GM13977 (cell line): ENCODE results near the gene SMIM24.

Source experiments
- DNase-seq: peaks from one replicate; pipeline ENCODE4 v3.0.0; 2012; ENCODE audit warnings: low spot score
- in situ Hi-C: fragments of 300-500 bp; cut with MboI; formaldehyde crosslinking; loops from one replicate; pipeline ENCODE4 v1.12.0; 2022; ENCODE audit warnings: low sequenced_read_pairs, low pct_unique_long_range_greater_than_20kb, mixed read lengths, inconsistent platforms; ENCODE audit not compliant: unreplicated experiment
- TF ChIP-seq, protein P1 (sequence below): IDR thresholded peaks from 2 replicates; pipeline ENCODE4 v1.5.1; 2012; ENCODE audit warnings: mild to moderate bottlenecking, control low read depth; ENCODE audit not compliant: insufficient read depth; ENCODE audit errors: extremely low read depth, missing control alignments

SMIM24 gene

DNA sequence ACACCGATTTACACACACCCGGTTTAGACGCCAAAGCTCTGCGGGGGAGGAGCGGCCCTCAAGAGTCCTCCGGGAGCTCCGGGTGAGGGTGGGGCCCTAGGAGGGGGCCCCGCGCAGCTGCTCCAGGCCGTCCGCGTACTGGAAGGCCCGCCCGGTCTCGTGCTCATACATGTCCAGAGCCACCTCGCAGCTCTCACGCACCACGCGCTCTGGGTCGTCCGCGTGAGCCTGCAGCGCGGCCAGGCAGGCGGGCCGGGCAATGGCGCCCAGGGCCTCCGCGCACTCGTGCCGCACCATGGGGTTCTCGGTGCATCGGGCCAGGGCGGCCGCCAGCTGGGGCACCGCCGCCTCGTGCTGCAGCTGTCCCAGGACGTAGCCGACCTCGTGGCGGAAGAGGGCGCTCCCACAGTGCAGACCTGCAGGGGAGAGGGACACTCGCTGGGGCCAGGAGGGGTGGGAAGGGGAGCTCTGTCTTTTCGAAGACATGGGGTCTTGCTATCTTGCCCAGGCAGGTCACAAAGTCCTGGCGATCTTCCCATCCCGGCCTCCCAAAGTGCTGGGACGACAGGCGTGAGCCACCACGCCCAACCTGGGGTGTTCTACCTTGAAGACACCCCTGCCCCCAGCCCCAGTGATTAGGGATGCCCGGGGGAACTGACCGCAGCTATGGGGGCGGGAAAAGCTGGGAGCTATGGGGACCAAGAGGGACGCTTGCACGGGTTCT, 11.2 kb upstream of the SMIM24 start:
- in situ Hi-C loops, result loop anchor here (25.0 kb wide), 1 partner anchor 529 kb away; no protein-coding TSS in a partner anchor
- TF ChIP-seq, protein P1, sequence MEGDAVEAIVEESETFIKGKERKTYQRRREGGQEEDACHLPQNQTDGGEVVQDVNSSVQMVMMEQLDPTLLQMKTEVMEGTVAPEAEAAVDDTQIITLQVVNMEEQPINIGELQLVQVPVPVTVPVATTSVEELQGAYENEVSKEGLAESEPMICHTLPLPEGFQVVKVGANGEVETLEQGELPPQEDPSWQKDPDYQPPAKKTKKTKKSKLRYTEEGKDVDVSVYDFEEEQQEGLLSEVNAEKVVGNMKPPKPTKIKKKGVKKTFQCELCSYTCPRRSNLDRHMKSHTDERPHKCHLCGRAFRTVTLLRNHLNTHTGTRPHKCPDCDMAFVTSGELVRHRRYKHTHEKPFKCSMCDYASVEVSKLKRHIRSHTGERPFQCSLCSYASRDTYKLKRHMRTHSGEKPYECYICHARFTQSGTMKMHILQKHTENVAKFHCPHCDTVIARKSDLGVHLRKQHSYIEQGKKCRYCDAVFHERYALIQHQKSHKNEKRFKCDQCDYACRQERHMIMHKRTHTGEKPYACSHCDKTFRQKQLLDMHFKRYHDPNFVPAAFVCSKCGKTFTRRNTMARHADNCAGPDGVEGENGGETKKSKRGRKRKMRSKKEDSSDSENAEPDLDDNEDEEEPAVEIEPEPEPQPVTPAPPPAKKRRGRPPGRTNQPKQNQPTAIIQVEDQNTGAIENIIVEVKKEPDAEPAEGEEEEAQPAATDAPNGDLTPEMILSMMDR, result no peak
- DNase-seq, result no peak

DNA sequence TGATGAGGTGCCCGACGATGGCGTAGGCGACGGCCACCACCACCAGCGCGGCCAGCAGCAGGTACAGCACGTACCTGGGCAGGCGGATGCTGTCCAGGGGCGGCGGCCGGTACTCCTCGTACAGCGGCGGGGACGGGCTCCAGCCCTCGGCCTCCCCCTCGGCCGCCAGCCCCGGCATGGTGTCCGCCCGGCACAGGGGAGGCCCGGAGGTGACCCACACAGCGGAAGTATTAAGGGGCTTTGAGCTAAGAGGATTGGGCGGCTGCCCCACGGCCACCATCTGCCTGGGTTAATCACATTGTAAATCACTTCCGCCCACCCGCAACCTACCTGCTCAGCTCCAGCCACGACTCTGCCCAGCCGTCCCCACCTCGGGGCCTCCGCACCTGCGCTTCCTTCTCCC, 2.9 kb upstream of the SMIM24 start, which contains the start of gene SMIM44:
TSS of gene SMIM44 (minus strand) at position 216 of the 403 bp plus-strand sequence. CDS start at position 178, 38 bp downstream.
- in situ Hi-C loops, result loop anchor here (25.0 kb wide), 1 partner anchor 521 kb away; no protein-coding TSS in a partner anchor
- DNase-seq, result no peak
- TF ChIP-seq, protein P1, result no peak

DNA sequence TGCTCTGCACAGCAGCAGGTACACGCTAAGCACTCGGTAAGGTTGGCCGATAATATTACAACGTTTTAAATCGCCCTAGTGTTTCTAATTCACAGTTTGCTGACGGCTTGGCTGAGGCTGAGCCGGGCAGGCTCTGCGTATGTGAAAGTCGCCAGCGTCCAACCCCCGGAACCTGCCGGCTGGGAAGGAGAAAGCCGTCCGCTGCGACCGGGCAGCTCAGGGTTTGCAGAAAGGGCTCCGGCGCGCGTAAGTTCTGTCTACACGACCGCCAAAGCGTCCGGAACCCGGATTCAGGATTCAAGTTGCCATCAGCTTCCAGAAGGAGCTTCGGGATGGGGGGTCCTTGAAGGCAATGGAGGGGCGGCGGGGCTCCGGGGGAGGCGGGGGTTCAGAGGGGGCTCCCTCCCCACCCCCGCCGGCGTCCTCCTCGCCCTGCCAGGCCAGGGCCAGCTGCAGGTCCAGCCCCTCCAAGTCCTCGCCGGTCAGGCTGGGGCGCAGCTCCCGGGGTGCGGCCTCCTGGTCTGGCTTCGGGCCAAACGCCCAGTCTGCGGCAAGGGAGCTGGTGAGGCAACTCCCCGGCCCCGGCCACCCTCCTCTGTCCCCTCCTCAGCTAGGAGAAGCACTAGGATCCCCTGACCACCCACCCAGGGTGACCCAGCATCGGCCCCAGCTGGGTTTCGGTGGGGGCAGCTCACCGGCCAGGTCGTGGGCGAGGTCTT, 2.3 kb upstream of the SMIM24 start:
- in situ Hi-C loops, result loop anchor here (25.0 kb wide), 1 partner anchor 520 kb away; no protein-coding TSS in a partner anchor
- DNase-seq, result no peak
- TF ChIP-seq, protein P1, result no peak

DNA sequence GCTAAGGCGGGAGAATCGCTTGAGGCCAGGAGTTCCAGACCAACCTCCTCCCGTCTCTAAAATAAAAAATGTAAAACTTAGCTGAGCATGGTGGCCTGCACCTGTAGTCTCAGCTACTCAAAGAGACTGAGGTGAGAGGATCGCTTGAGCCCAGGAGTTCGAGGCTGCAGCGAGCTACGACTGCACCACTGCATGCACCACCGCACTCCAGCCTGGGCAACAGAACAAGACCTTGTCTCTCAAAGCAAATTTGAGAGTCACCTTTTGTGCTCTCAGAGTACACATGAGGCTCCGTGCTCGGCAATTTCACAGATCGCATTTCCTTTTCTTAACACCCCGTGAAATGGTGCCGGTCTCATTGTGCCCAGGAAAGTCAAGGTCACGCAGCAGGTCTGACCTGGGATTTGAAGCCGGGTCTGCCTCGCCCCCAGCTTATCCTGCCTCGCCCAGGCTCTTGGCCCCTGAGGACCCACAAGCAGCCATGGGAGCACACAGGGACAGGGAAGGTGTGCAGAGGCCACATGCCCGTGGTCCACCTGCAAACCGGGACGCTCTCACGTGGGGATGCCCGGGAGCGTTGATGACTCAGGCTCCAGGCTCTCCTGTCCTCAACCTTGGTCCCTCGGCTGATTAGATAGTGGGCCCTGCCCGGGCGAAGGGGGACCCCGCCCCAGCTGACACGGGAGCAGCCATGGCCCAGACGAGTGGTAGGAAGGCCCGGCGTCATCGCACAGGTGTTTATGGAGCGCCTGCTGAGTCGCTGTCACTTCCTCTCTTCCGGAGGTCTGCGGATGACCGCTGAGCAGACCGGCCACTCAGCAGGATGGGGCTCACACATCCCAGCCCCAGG, 1.1 kb upstream of the SMIM24 start:
- TF ChIP-seq, protein P1, result no peak
- DNase-seq, result no peak
- in situ Hi-C loops, result loop anchor here (25.0 kb wide), 1 partner anchor 519 kb away; no protein-coding TSS in a partner anchor

DNA sequence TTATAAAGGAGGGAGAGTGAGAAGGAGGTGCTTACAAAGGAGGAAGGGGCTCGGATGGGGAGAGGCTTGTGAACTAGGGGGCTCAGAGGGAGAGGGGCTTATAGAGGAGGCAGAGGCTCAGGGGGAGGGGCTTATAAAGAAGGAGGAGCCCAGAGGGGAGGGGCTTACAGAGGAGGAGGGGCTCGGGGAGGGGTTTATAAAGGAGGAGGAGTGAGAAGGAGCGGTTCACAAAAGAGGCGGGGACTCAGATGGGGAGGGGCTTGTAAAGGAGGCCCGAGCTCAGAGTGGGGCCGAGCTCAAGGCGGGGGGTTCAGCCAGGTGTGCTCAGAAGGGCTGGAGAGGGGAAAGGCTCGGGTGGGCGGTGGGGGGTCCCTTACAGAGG, 500 bp downstream of the SMIM24 start:
- no peak for DNase-seq
- in situ Hi-C loops, result loop anchor here (25.0 kb wide), 1 partner anchor 518 kb away; no protein-coding TSS in a partner anchor
- TF ChIP-seq, protein P1, result no peak
